SW480 (cell line): ENCODE results near the gene ADGRG1.
"Not testable (repeated sequence)": the region's sequence is repeated elsewhere in the genome, so short reads cannot be mapped to it uniquely, and the experiment has no call there.

Experiments
- DNase-seq: peaks from one replicate; pipeline ENCODE4 v3.0.0-alpha.2; 2016; ENCODE audit warnings: low spot score

The ADGRG1 gene

DNA sequence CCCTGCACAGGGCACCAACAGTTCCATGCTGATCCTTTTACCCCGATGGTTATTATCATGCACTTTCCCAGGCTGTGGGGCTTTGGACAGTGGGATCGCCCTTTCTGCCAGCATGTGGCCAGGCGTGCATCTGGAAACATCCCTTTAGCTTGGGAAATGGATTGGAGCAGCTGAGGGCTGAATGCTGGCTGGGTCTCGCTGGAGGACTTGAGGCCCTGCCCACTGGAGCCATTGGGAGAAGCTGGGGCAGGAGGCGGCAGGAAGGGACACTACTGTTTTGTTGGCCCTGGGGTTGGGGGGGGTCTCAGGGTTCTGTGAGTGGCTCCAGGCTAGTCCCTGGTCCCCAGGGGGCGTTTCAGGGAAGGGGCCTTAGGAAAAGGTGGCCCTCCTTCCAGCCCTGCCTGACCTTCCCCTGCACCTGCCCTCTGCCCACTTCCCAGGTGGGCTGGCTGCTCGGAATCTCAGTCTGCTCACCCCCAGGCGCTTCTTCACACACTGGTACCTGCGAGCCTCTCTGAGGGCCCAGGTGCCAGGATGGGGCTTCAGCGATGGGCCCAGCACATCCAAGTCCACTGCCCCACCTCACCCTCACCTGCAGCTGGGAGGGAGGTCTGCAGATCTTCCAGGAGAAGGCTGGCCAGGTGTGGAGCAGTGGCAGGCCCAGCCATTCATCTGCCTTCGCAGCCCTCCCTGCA lies 38.1 kb downstream of the ADGRG1 start:
- no peak for DNase-seq

DNA sequence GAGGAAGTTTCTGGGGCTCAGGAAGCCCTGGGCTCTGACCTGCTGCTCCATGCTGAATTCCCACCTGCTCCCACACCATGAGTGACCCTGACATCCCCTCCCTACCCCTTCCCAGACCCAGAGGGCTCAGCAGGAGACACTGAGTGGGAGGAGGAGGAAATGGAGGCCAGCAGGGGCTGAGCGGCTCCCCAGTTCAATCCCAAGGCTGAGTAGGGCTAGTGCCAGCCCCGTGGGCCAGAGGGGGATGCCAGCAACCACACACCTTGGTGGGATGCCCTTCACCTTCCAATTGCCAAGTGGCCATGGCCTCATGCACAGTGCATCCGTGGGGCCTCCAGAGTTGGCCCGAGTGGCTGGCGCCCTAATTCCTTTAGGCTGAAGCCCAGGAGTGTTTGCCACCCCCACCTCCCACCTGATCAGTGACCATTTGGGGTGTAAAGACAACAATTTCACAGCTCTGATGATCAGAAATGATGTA lies 38.7 kb downstream of the ADGRG1 start:
- no peak for DNase-seq

DNA sequence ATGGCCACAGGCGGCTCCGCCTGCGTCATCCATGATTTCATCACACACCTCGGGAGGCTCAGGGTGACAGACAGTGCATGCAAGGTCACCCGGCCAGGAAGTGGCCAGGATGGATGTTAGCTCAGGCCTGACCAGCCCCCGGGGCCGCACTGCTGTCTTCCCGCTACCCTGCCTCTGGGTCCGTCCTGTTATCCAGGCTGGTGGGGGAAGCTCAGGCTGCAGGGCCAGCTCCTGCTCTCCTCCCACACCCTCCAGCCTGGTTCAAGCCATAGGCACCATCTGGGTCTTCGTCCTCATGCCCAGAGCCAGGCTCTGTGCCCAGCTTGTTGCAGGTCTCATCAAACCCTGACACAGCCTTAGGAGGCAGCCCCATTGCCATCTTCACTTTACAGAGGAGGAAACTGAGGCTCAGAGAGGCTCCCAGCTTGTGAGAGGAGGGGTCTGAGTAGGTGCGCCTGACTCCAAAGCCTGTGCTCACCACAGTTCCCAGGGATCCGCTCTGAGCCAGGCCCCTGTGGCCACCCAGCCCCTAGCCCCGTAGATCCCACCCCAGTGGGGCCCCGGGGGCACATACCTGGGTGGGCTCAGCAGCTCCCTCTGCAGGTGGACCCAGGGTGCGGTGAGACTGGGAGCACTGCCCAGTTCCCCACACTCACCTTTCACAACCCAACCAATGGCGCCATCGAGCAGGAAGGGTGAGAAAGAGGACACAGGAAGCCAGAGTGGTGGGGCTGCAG lies 39.3 kb downstream of the ADGRG1 start:
- DNase-seq, result no peak

DNA sequence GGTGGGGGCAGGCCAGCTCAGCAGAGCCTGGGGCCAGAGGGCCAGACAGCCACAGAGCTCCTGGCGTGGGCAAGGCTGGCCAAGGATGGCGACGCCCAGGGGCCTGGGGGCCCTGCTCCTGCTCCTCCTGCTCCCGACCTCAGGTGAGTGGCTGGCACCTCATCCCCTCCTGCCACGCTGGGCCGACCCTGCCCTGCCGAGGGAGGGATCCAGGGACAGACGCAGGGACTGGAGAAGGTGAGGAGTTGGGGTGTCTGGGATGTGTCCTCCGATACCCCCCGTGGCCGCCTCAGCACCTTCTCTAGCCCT lies 39.8 kb downstream of the ADGRG1 start, which contains the start of gene ADGRG3:
Gene ADGRG3, plus strand, starts transcription at position 44 of the 309 bp plus-strand sequence. Its CDS starts 42 bp downstream, at position 86.
- DNase-seq, result no peak

DNA sequence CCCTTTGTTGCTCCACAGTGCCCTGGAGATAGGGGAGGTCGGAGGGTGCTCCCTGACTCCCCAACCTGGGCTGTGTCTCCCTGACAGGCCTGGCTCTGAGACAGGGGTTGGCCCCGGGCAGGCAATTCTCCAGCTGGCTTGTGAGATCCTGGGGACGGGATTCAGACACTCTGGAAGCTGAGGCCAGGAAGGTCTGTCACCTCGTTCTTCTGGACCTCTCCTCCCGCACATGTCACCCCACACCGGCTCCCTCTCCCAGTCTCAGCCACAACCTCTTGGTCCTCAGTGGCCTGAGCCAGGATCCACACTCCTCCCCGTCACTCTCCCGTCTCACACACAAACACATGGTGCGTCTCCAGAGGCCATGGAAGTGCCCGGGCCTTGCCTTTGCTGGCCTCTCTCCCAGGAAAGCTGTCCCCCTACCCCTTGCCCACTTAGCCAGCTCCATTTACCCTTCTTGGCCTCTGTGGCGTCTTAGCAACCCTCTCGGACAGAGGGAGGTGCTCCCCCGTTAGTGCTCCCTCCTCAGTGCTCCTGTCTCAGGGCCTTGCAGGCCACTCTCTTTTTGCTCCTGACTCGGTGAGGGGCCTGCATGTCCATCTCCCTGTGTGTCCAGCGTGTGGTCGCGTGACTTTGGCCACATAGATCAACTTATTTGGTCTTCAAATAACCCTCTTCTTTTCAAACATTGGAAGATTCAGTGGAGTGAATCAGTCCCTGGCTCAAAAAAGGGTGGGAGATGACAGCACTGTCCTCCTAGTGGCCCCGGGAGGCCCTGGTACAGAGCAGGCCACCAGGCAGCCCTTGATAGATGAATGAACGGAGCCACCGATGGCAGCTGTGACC lies 40.4 kb downstream of the ADGRG1 start:
- no peak for DNase-seq

DNA sequence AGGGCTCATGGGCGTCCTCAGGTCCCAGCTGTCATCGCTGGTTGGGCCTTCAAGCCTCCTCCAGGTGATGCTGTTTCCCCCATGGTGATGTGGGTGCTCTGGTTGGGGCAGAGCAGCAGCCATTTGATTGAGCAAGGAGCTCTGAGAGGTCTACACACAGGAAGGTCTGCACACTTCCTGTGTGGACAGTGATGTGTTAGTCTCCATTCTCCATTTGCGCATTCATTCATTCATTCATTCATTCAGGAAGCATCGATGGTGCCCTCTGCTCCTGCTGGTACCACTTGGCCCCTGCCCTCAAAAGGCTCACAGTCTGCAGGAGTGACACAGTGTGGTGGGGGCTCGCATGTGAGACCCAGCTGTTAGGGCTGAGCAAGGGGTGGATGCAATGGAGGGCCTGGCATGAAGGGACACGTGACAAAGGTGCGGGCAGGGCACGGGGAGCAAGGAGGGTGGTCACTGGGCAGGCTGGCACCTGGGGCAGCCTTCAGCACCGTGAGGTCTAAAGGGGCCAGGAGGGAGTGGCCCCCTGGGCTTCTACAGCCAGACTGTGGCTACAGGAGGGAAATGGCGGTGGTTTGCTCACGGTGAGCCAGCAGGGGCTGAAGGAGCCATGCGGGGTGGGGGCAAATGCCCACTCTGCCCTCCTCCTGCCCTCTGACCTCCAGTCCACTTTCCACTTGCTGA lies 41.2 kb downstream of the ADGRG1 start:
- DNase-seq, result no peak

DNA sequence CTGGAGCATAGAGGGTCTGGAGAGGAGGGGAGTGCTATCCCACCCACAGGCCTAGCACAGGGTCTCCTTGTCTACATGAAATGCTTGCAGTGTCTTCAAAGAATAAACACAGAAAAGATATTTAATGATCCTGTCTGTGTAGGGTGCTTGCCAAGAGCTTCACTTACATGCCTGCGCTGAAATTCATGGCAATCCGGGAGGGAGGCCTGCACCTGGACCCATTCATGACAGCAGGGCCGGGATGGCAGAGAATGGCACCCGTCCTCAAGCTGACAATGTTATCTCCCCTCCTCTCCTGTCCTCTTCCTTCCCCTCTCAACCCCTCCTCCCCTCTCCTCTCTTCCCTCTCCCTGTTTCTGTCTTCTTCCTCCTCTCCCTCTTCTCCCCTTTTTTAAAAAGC lies 41.8 kb downstream of the ADGRG1 start:
- no peak for DNase-seq

DNA sequence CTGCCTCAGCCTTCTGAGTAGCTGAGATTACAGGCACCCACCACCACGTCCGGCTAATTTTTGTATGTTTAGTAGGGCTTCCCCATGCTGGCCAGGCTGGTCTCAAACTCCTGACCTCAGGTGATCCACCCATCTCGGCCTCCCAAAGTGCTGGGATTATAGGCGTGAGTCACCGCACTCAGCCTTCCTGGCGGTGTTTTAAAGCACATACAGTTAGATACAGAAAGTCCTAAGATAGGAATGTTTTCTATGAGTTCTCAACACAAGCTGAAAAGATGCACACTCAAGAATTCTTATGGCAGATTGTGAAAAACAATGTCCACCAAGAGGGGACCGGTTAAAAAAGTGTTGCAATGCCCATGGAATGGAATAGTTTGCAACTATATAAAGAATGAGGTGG lies 43.0 kb downstream of the ADGRG1 start:
- not testable (repeated sequence) for DNase-seq

DNA sequence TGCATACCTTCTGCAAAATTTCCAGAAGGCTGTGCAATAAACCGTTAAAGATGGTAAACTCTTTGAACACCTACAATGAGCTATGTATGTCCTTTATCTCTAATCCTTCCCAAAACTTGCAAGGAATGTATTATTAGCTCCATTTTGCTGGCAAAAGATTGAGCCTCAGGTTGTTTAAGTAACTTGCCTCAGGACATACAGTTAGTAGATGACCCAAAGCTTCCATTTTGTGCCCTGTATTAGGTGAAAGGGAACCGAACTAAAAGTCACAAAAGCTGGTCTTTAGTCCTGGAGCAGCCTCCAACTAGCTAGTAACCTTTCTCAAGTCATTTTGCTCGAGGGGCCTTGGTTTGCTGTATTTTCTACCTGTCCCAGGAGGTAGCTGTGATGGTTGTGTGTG lies 44.0 kb downstream of the ADGRG1 start:
- DNase-seq, result no peak

DNA sequence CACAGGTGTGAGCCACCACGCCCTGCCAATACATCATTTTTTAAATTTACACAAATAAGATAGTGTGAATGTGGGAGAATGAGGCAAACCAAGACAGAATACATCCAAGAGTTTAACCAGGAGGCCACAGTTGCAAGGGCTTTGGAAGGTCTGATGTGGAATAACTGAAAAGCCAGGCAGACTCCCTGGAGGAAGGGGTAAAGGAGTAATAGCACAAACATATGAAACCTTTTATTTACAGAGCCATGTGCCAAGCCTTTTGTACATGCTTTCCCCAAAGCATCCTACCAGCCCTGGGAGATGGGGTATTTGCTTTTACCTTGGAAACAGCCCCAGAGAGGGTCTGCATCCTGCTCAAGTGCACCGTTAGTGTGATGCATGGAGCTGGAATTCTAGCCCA lies 44.4 kb downstream of the ADGRG1 start:
- no peak for DNase-seq

DNA sequence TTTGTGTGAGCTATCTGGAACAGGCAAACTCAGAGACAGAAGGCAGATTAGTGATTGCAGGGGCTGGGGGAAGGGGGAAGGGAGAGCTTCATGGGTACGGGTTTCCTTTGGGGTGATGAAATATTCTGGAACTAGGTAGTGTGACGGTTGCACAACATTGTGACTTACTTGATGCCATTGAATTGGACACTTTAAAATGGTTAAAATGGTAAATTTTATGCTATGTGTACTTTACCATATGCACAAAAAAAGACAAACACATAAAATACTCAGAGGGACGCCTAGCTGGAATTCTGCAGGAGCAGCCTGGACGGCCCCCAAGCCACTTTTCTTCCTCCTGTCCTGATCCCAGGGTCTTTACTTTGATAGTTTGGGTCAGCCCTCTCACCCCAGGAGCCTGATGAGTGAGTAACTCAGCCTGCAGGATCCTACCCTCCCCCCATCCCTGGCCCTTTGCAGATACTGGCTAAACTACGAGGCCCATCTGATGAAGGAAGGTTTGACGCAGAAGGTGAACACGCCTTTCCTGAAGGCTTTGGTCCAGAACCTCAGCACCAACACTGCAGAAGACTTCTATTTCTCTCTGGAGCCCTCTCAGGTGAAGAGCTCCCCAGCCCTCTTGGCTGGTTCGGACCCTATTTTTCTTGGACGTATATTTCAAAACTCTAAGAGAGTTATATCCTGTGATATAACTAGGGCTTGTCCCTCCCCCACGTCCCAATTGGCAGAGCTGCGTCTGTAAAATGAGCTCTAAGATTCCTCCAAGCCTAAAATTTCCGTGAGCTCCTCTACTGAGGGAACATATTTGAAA lies 47.5 kb downstream of the ADGRG1 start:
- no peak for DNase-seq

DNA sequence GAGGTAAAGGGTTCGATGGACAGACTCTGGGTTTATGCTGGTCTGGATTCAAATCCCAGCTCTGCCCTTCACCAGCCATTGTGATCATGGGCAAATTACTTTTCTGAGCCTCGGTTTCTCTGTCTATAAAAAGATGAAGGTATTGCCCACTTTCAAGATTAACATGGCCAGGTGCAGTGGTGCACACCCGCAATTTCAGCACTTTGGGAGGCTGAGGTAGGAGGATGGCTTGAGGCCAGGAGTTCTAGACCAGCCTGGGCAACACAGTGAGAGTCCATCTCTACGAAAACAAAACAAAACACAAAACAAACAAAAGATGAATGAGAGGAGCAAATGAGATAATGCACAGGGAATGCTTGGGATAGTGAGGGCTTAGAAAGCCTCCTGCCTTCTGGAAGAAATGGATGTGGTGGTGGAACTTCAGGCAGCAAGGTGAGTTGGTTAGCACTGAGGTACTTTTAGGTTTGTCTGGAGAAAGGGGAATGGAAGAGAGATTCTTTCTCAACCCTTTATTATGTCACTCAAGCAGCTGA lies 48.2 kb downstream of the ADGRG1 start:
- DNase-seq, result no peak

DNA sequence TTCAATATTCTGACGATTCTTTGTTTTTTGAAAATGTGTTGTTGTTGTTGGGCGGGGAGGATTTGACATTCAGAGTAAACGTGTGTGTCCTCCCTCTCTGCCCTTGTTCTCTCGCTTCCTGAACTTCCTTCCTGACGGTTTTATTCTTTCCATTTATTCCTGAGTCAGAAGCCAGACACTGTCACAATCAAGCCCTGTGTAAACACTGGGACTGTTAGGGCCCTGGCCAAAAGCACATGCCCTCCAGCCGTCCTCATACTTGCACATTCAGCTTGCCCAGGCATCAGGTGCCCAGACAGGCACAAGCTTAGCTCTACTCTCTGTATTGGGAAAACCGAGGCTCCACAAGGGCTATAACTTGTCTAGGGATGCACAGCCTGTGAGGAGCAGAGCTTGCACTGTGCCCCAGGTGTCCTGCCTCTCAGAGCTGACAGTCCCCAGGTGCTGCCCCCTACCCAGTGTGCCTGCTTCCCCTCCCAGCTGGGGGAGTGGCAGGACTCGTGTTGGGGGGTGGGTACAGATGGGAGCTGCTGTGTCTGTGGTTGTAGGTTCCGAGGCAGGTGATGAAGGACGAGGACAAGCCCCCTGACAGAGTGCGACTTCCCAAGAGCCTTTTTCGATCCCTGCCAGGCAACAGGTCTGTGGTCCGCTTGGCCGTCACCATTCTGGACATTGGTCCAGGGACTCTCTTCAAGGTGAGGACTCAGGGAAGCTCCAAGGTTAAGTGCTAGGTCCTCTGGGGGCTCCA lies 49.4 kb downstream of the ADGRG1 start:
- DNase-seq, result no peak

DNA sequence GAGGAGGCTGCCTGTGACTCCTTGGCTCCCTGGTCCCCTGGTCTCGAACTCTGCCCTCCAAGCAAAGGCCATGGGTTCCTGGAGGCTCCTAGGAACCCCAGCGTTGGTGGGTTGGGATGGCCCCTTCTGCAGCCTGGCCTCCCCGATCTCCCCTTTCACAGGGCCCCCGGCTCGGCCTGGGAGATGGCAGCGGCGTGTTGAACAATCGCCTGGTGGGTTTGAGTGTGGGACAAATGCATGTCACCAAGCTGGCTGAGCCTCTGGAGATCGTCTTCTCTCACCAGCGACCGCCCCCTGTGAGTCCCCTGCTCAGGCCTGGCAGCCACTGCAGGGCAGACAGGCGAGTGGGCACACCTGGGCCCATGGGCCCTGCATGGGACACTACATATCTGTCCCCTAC lies 50.6 kb downstream of the ADGRG1 start:
- DNase-seq, result no peak

DNA sequence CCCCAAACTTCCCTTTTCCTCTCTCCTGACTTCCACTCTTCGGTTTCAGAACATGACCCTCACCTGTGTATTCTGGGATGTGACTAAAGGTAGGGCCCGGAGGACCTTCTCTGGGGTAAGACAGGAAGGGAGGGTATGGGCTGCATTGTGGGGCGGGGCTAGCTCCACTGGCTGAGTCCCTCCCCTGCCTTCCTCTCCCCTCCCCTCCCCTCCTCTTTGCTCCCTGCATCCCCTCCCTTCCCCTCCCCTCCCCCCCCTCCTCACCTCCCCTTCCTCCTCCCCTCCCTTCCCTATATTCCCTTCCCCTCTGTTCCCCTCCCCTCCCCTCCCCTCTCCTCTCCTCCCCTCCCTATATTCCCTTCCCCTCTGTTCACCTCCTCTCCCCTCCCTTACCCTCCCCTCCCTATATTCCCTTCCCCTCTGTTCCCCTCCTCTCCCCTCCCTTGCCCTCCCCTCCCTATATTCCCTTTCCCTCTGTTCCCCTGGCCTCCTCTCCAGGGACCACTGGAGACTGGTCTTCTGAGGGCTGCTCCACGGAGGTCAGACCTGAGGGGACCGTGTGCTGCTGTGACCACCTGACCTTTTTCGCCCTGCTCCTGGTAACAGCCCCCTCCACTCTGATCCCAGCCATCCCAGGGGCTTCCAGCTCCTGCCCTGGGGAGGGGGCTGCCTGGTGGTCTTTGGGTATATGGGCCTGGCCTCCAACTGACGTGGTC lies 51.5 kb downstream of the ADGRG1 start:
- DNase-seq, result no peak

DNA sequence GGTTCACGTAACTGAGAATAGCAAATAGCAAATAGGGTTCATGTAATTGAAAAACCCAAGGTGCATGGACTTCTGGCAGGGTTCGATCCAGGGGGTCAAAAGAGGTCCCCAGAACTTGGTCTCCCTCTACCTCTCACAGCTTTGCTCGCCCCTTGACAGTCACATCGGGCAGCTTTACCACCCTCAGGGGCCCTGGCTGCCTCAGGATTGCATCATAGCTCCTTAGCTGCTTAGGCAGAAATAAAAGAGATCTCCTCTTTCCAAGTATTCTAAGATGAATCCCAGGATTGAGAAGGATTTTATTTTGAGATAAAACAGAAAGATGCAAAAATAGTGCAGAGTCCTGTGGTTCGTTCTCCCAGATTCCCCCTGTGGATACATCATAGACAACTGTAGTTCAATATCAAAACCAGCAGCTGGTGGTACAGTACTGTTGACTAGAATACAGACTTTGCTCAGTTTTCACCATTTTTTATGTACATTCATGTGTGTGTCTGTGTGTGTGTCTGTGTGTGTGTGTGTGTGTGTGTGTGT lies 52.5 kb downstream of the ADGRG1 start:
- no peak for DNase-seq

DNA sequence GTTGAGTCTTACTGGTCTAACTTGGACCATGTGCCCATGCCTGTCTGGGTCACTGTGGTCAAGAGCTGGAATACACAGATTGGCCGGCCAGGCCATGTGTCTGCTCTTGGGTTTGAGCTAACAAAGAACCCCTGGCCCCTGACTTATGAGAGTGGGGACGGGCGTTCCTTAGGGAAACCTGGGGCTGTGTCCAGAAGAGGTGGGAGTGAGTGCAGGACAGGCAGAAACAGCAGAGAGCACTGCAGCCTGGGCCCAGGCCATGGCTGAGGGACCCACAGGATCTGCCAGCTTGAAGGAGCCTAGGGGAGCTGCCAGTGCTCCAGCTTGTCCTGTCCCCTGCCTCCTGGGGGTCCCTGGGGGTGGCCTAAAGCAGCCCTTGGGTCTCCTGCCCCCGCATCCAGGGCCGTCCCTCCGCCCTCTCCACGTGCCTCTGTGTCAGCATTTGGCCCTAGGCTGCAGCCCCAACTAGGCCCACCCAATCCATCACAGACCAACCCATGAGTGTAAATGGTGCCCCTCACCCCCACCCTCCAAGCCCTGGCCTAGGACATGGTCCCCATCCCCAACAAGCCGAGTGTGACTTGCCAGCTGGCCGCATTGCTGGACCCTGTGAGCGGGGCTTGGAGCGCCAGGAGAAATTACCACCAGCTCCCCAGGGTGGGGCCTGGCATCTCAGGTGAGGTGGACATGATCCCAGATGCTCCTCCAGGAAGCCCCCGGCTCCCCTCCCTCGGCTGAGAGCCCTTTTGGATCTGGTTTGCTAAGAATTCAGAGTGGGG lies 53.7 kb downstream of the ADGRG1 start:
- DNase-seq, result no peak

DNA sequence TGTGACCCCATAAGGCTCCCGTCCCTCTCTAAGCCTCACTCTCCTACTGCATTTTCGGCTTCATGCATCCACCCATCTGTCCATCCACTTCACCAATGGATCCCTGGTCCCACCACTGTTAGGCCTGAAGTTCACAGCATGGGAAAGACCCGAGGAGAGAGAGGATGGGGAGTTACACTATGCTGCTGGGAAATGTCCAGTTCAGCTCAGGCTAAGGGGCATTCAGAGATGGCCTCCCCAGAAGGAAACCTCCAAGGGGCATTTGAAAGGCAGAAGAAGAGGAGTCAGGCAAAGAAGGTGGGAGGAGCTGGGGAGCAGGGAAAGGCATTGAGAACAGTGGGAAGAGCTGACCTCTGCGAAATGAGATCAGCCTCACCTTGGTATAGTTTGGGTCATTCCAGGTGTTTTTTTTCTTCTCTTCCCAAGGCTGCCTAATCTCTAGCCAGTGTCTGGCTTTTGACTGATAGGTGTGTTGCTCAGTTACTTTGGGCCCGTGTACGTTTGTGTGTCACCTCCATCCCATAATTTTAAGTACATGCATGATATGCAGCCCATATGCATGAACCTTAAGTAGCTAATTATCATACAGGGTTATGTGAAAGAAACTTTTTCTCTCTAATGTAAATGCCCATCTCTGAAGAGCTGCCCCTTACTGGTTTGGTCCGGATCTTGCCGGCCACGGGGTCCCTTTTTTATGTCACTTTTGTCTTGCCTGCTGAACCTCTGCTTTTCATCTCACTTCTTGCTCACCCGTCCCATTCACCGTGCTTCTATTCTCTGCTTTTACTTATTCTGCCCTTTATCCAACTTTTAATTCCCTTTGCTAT lies 54.6 kb downstream of the ADGRG1 start:
- DNase-seq, result no peak
